Measurements from ENCODE around the gene KDM6A.
"Not testable (repeated sequence)": the region's sequence is repeated elsewhere in the genome, so short reads cannot be mapped to it uniquely, and the experiment has no call there.

KDM6A gene

GRCh38 chrX:45017946-45018345, 145.0 kb downstream of the KDM6A start:
- DNase-seq, result no peak

GRCh38 chrX:45022150-45022549, 149.2 kb downstream of the KDM6A start:
- DNase-seq, result no peak

GRCh38 chrX:45024501-45024900, 151.5 kb downstream of the KDM6A start:
- DNase-seq, result no peak

- no peak for DNase-seq
Observed at GRCh38 chrX:45026036-45026435, 153.0 kb downstream of the KDM6A start.

- DNase-seq, result no peak
Observed at GRCh38 chrX:45031830-45032378, 158.9 kb downstream of the KDM6A start.

GRCh38 chrX:45035071-45035470, 162.1 kb downstream of the KDM6A start:
- DNase-seq, result no peak

- DNase-seq, result no peak
Observed at GRCh38 chrX:45036161-45036560, 163.2 kb downstream of the KDM6A start.

- DNase-seq, result not testable (repeated sequence)
Observed at GRCh38 chrX:45040137-45040536, 167.1 kb downstream of the KDM6A start.

- DNase-seq, result no peak
Observed at GRCh38 chrX:45046417-45046816, 173.4 kb downstream of the KDM6A start.

- no peak for DNase-seq
Observed at GRCh38 chrX:45050558-45050957, 177.6 kb downstream of the KDM6A start.

GRCh38 chrX:45056428-45057145, 183.6 kb downstream of the KDM6A start:
- no peak for DNase-seq

GRCh38 chrX:45059906-45060305, 186.9 kb downstream of the KDM6A start:
- not testable (repeated sequence) for DNase-seq

GRCh38 chrX:45063319-45064095, 190.5 kb downstream of the KDM6A start:
- DNase-seq, result no peak

- no peak for DNase-seq
Observed at GRCh38 chrX:45068569-45068968, 195.6 kb downstream of the KDM6A start.

GRCh38 chrX:45070116-45071007, 197.4 kb downstream of the KDM6A start:
- peak; percentile 27 for DNase-seq

- DNase-seq, result not testable (repeated sequence)
Observed at GRCh38 chrX:45073011-45073410, 200.0 kb downstream of the KDM6A start.

- DNase-seq, result no peak
Observed at GRCh38 chrX:45077748-45078424, 204.9 kb downstream of the KDM6A start.

GRCh38 chrX:45083314-45083713, 210.3 kb downstream of the KDM6A start:
- no peak for DNase-seq

- no peak for DNase-seq
Observed at GRCh38 chrX:45110494-45110893, 237.5 kb downstream of the KDM6A start.

GRCh38 chrX:45126158-45126557, 253.2 kb downstream of the KDM6A start:
- DNase-seq, result no peak

GRCh38 chrX:45128896-45129454, 256.0 kb downstream of the KDM6A start:
- DNase-seq, result no peak

GRCh38 chrX:45133465-45133864, 260.5 kb downstream of the KDM6A start:
- no peak for DNase-seq
